IPS-20b (cell line): ENCODE data around the gene LCE1A.

ENCODE experiments used
- H3K27ac ChIP-seq: one replicate; pipeline ENCODE4 v1.5.1; 2013; ENCODE audit warnings: low read length
- H3K27me3 ChIP-seq: 2 replicates; pipeline ENCODE4 v1.6.1; 2013; ENCODE audit warnings: mild to moderate bottlenecking, low read length, inconsistent platforms; ENCODE audit not compliant: insufficient read depth
- H3K36me3 ChIP-seq: 2 replicates; pipeline ENCODE4 v1.6.1; 2013; ENCODE audit warnings: low read depth, mild to moderate bottlenecking, inconsistent platforms, low read length, moderate library complexity; ENCODE audit not compliant: insufficient read depth
- H3K4me1 ChIP-seq: 2 replicates; pipeline ENCODE4 v1.6.1; 2013; ENCODE audit warnings: mild to moderate bottlenecking, control low read depth, inconsistent platforms, low read length, moderate library complexity; ENCODE audit not compliant: insufficient read depth
- H3K4me3 ChIP-seq: 2 replicates; pipeline ENCODE4 v1.5.1; 2013; ENCODE audit warnings: mild to moderate bottlenecking, low read length, inconsistent platforms
- H3K9ac ChIP-seq: 2 replicates; pipeline ENCODE4 v1.6.1; 2013; ENCODE audit warnings: low read depth, mild to moderate bottlenecking, inconsistent platforms, low read length, moderate library complexity
- H3K9me3 ChIP-seq: 2 replicates; pipeline ENCODE4 v1.6.1; 2013; ENCODE audit warnings: mild to moderate bottlenecking, low read depth, low read length, inconsistent platforms; ENCODE audit not compliant: insufficient read depth

The LCE1A gene

GRCh38 chr1:152870831-152871730 is 43.8 kb downstream of the LCE1A start:
- Histone ChIP-seq H3K27me3 (no peaks in the 10 kb centered on the region), H3K4me3 (no peak overlapping the region), H3K4me1 (no peaks in the 10 kb centered on the region), H3K36me3 (no peaks in the 10 kb centered on the region), H3K27ac (no peak overlapping the region), H3K9ac (no peak overlapping the region; the same call in 1 of the 2 replicates), H3K9me3 (peaks cover 5% of the 10 kb centered on the region; the same call in 1 of the 2 replicates)

GRCh38 chr1:152871731-152872126 is 44.5 kb downstream of the LCE1A start:
- no peaks in the 10 kb centered on the region for H3K27me3 ChIP-seq

GRCh38 chr1:152873495-152873894 is 46.2 kb downstream of the LCE1A start:
- no peaks in the 10 kb centered on the region for H3K27me3 ChIP-seq
- no peak overlapping the region for H3K27ac ChIP-seq
- H3K9me3 ChIP-seq: no peaks in the 10 kb centered on the region
- no peak overlapping the region for H3K9ac ChIP-seq
- no peaks in the 10 kb centered on the region for H3K4me1 ChIP-seq
- no peak overlapping the region for H3K4me3 ChIP-seq
- H3K36me3 ChIP-seq: no peaks in the 10 kb centered on the region

More at GRCh38 chr1:152871731-152872126, 44.5 kb downstream of the LCE1A start:
- H3K9ac ChIP-seq: no peak overlapping the region
- H3K27ac ChIP-seq: no peak overlapping the region
- no peaks in the 10 kb centered on the region for H3K4me1 ChIP-seq
- H3K9me3 ChIP-seq: peaks cover 2% of the 10 kb centered on the region; the same call in 1 of the 2 replicates
- H3K36me3 ChIP-seq: no peaks in the 10 kb centered on the region
- H3K4me3 ChIP-seq: no peak overlapping the region

DNA sequence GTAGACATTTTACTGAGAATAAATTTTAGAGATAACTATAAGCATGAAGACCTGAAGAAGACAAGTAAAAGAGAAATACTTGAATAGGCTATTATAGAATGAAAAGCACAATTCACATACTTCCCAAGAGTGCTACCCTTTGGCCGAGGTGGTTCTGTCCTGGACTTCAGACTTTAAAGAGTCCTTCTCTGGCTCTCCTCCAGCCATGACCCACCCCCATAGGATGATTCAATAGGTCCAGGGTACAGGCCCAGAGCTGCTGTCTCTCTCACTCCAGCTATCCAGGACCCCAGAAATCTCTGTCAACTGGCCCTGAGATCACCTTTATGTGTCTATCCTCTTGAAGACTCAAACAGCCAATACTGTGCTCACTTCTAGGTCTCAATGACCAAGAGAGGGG is 49.6 kb downstream of the LCE1A start:
- H3K4me3 ChIP-seq: no peak overlapping the region
- H3K27me3 ChIP-seq: no peaks in the 10 kb centered on the region
- H3K4me1 ChIP-seq: no peaks in the 10 kb centered on the region
- H3K27ac ChIP-seq: no peak overlapping the region
- H3K36me3 ChIP-seq: no peaks in the 10 kb centered on the region
- H3K9me3 ChIP-seq: no peaks in the 10 kb centered on the region; the same call in 1 of the 2 replicates
- no peak overlapping the region for H3K9ac ChIP-seq
